ENCODE results near the gene ARHGAP9. TPM values are rescaled to one million over a fixed set of nuclear protein-coding genes. Genes with fewer than 3 reads are reported as not detected.
"Not testable (repeated sequence)": the region's sequence is repeated elsewhere in the genome, so short reads cannot be mapped to it uniquely, and the experiment has no call there.

The ARHGAP9 gene
- total and polyA plus RNA-seq, 2 of the 8 experiments (the other 6 are each of a cell fraction or from before 2014, with no cell fraction given): 3.2 to 6.0 TPM

DNA sequence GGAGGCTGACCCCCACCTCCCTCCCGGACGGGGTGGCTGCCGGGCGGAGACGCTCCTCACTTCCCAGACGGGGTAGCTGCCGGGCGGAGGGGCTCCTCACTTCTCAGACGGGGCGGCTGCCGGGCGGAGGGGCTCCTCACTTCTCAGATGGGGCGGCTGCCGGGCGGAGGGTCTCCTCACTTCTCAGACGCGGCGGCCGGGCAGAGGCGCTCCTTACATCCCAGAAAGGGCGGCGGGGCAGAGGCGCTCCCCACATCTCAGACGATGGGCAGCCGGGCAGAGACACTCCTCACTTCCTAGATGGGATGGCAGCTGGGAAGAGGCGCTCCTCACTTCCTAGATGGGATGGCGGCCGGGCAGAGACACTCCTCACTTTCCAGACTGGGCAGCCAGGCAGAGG is 28.1 kb upstream of the ARHGAP9 start:
- H2BK12ac ChIP-seq (ENCODE audit: low read depth, low read length); H3K14ac ChIP-seq (ENCODE audit: insufficient read length); H3K9ac ChIP-seq (replicated peaks in 1 of 4; ENCODE audit: extremely low read depth in 1 of 4, low read depth in 3 of 4, low read length in 3 of 4); H3K4me3 ChIP-seq (ENCODE audit: extremely low read depth in 1 of 4, insufficient read depth in 2 of 4, low read depth in 3 of 4, low read length in 4 of 4); H4K20me1 ChIP-seq (replicated peaks in 1 of 2; ENCODE audit: control insufficient read depth in 1 of 2, insufficient read depth in 2 of 2, low read length in 2 of 2); H3K56ac ChIP-seq (replicated peaks; ENCODE audit: insufficient read length, low read depth, low read length); H3K18ac ChIP-seq (ENCODE audit: extremely low read depth, low read length); H3K79me2 ChIP-seq (ENCODE audit: control insufficient read depth in 1 of 2, insufficient read depth in 2 of 2, low read length in 2 of 2); H4K8ac ChIP-seq (ENCODE audit: extremely low read depth, insufficient read depth, low read length); H4K91ac ChIP-seq (replicated peaks; ENCODE audit: insufficient read length, low read length); H4K5ac ChIP-seq (ENCODE audit: insufficient read length, low read depth, low read length); H2BK15ac ChIP-seq (ENCODE audit: low read length); H3K79me1 ChIP-seq (ENCODE audit: low read depth, low read length); H2AFZ ChIP-seq (ENCODE audit: low read length); H2AK5ac ChIP-seq (ENCODE audit: low read depth, low read length); H2BK5ac ChIP-seq (ENCODE audit: low read depth, low read length); H2BK20ac ChIP-seq (ENCODE audit: low read length); DNase-seq (ENCODE audit: low read depth in 1 of 2, low spot score in 2 of 2); H3K23me2 ChIP-seq (ENCODE audit: low read depth, low read length); H3K27me3 ChIP-seq (replicated peaks in 1 of 4; ENCODE audit: control insufficient read depth in 3 of 4, extremely low read depth in 1 of 4, insufficient read depth in 3 of 4, low read length in 3 of 4); H3K4ac ChIP-seq (replicated peaks; ENCODE audit: insufficient read length, low read depth, low read length); H3K9me3 ChIP-seq (ENCODE audit: insufficient read depth in 2 of 2, low read depth in 1 of 2, low read length in 1 of 2); H3K4me1 ChIP-seq (replicated peaks in 1 of 4; ENCODE audit: control insufficient read depth in 3 of 4, insufficient read depth in 4 of 4, low read length in 3 of 4); H2BK120ac ChIP-seq (replicated peaks; ENCODE audit: low read depth, low read length); H3K27ac ChIP-seq (ENCODE audit: low read depth, low read length); H3K23ac ChIP-seq (ENCODE audit: insufficient read length); H3K4me2 ChIP-seq (ENCODE audit: insufficient read depth in 1 of 2, low read depth in 2 of 2, low read length in 2 of 2); FAIRE-seq; CTCF ChIA-PET (ENCODE audit: partially characterized antibody): not testable (repeated sequence)
- H3K36me3 ChIP-seq (ENCODE audit: control insufficient read depth in 2 of 4, insufficient read depth in 4 of 4, low read length in 3 of 4): peaks cover 48 to 81% (median 71%) of the 10 kb centered on the region in 4 experiments
- WGBS, 2 experiments (ENCODE audit: extremely low coverage in 1 of 2, insufficient coverage in 1 of 2, insufficient read length in 1 of 2, insufficient replicate concordance in 2 of 2, low coverage in 1 of 2, low lambda C conversion rate in 2 of 2, missing lambda C conversion rate in 1 of 2): no CpG with 5 or more reads among the region's 28 CpGs
- POLR2A ChIA-PET (ENCODE audit: partially characterized antibody): interaction anchor here (1.4 to 1.5 kb wide), 2 partner anchors 10 to 12 kb away, joined by 6 to 8 read pairs; partner anchors contain the start of gene DDIT3

DNA sequence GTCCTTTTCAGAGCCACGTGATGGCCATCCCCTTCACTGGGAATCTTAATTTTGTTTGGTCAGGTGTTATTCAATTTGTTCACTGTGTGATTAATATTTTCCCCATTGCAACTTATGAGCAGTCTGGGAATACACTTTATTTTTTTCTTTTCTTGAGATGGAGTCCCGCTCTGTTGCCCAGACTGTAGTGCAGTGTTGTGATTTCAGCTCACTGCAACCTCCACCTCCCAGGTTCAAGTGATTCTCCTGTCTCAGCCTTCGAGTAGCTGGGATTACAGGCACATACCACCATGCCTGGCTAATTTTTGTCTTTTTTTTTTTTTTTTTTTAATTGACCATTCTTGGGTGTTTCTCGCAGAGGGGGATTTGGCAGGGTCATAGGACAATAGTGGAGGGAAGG is 26.9 kb upstream of the ARHGAP9 start:
- not testable (repeated sequence) for H3K4me1 ChIP-seq (replicated peaks in 1 of 4; ENCODE audit: control insufficient read depth in 3 of 4, insufficient read depth in 4 of 4, low read length in 3 of 4); H2BK120ac ChIP-seq (replicated peaks; ENCODE audit: low read depth, low read length); H3K18ac ChIP-seq (ENCODE audit: extremely low read depth, low read length); H3K23me2 ChIP-seq (ENCODE audit: low read depth, low read length); H4K5ac ChIP-seq (ENCODE audit: insufficient read length, low read depth, low read length); H4K8ac ChIP-seq (ENCODE audit: extremely low read depth, insufficient read depth, low read length); H3K4me3 ChIP-seq (ENCODE audit: extremely low read depth in 1 of 4, insufficient read depth in 2 of 4, low read depth in 3 of 4, low read length in 4 of 4); H3K4ac ChIP-seq (replicated peaks; ENCODE audit: insufficient read length, low read depth, low read length); H3K14ac ChIP-seq (ENCODE audit: insufficient read length); DNase-seq (ENCODE audit: low read depth in 1 of 2, low spot score in 2 of 2); H2AK5ac ChIP-seq (ENCODE audit: low read depth, low read length); H3K27ac ChIP-seq (ENCODE audit: low read depth, low read length); H3K9ac ChIP-seq (replicated peaks in 1 of 4; ENCODE audit: extremely low read depth in 1 of 4, low read depth in 3 of 4, low read length in 3 of 4); H3K56ac ChIP-seq (replicated peaks; ENCODE audit: insufficient read length, low read depth, low read length); FAIRE-seq; H3K79me2 ChIP-seq (ENCODE audit: control insufficient read depth in 1 of 2, insufficient read depth in 2 of 2, low read length in 2 of 2); H3K79me1 ChIP-seq (ENCODE audit: low read depth, low read length); H4K91ac ChIP-seq (replicated peaks; ENCODE audit: insufficient read length, low read length); H2BK5ac ChIP-seq (ENCODE audit: low read depth, low read length); H2BK12ac ChIP-seq (ENCODE audit: low read depth, low read length); H3K23ac ChIP-seq (ENCODE audit: insufficient read length); H2BK15ac ChIP-seq (ENCODE audit: low read length); H2AFZ ChIP-seq (ENCODE audit: low read length); H3K27me3 ChIP-seq (replicated peaks in 1 of 4; ENCODE audit: control insufficient read depth in 3 of 4, extremely low read depth in 1 of 4, insufficient read depth in 3 of 4, low read length in 3 of 4); H3K9me3 ChIP-seq (ENCODE audit: insufficient read depth in 2 of 2, low read depth in 1 of 2, low read length in 1 of 2); H2BK20ac ChIP-seq (ENCODE audit: low read length); H3K4me2 ChIP-seq (ENCODE audit: insufficient read depth in 1 of 2, low read depth in 2 of 2, low read length in 2 of 2); H4K20me1 ChIP-seq (replicated peaks in 1 of 2; ENCODE audit: control insufficient read depth in 1 of 2, insufficient read depth in 2 of 2, low read length in 2 of 2)
- peaks cover 40 to 81% (median 67%) of the 10 kb centered on the region in 4 experiments for H3K36me3 ChIP-seq (ENCODE audit: control insufficient read depth in 2 of 4, insufficient read depth in 4 of 4, low read length in 3 of 4)
- ChIA-PET POLR2A (ENCODE audit: partially characterized antibody) (interaction anchor here (0.6 kb wide), 1 partner anchor 67 kb away, joined by 3 read pairs; no protein-coding TSS in a partner anchor), CTCF (ENCODE audit: partially characterized antibody) (interaction anchor here (1.1 kb wide), 1 partner anchor 12 kb away, joined by 3 read pairs; no protein-coding TSS in a partner anchor)
- 94% methylated on average over 3 of the region's 4 CpGs; no CpG with 5 or more reads in 1 of the 2 experiments for WGBS, 2 experiments (ENCODE audit: extremely low coverage in 1 of 2, insufficient coverage in 1 of 2, insufficient read length in 1 of 2, insufficient replicate concordance in 2 of 2, low coverage in 1 of 2, low lambda C conversion rate in 2 of 2, missing lambda C conversion rate in 1 of 2)

Measured in H1 (cell line).